Natural killer cell treated with Interleukin-12 subunit alpha and Interleukin-12 subunit beta and Interleukin-15 and Interleukin-18, amount 100 ng/mL, for 72 hours (primary cell): ENCODE measurements around the gene HMGB3. TPM values are rescaled to one million over a fixed set of nuclear protein-coding genes. Genes with fewer than 3 reads are reported as not detected.
A peak's percentile ranks its signal among the peaks of the same experiment; 100 is the strongest.

ENCODE experiments used
- ATAC-seq, 2 donors: fragments of 150-1000 bp; cut with Tn5 transposase in 1 of 2; sonication (Bioruptor Pico), chemical (Tn5 transposase) in 1 of 2; 2 replicates each; pipeline ENCODE4 v1.10.0; 2021
- DNase-seq: peaks from one replicate; pipeline ENCODE4 v3.0.0; 2022; ENCODE audit warnings: low spot score
- H3K27ac Mint-ChIP-seq, 2 donors: 1 replicate in 1 of 2; 2 replicates in 1 of 2; pipeline ENCODE4 v1.8.0; 2022; ENCODE audit warnings: mixed read lengths in 2 of 2, mild to moderate bottlenecking in 1 of 2, moderate library complexity in 1 of 2
- H3K27me3 Mint-ChIP-seq, 2 donors: 1 replicate in 1 of 2; 2 replicates in 1 of 2; pipeline ENCODE4 v1.8.0; 2022; ENCODE audit warnings: mixed read lengths in 2 of 2
- H3K36me3 Mint-ChIP-seq: one replicate; pipeline ENCODE4 v1.8.0; 2022; ENCODE audit warnings: mixed read lengths
- H3K4me1 Mint-ChIP-seq, 2 donors: 1 replicate in 1 of 2; 2 replicates in 1 of 2; pipeline ENCODE4 v1.8.0; 2022; ENCODE audit warnings: low read depth in 2 of 2, mixed read lengths in 2 of 2, mild to moderate bottlenecking in 1 of 2
- H3K4me3 Mint-ChIP-seq: one replicate; pipeline ENCODE4 v1.8.0; 2022; ENCODE audit warnings: mixed read lengths
- H3K9me3 Mint-ChIP-seq: 2 replicates; pipeline ENCODE4 v1.8.0; 2022; ENCODE audit warnings: mixed read lengths
- total RNA-seq, 2 donors: library from RNA; stranded (reverse); gene quantifications; one replicate each; pipeline ENCODE4 v1.2.3, GENCODE V29; 2022

HMGB3 gene
- 10 to 100 TPM; 28.7 to 30.0 TPM for total RNA-seq

DNA sequence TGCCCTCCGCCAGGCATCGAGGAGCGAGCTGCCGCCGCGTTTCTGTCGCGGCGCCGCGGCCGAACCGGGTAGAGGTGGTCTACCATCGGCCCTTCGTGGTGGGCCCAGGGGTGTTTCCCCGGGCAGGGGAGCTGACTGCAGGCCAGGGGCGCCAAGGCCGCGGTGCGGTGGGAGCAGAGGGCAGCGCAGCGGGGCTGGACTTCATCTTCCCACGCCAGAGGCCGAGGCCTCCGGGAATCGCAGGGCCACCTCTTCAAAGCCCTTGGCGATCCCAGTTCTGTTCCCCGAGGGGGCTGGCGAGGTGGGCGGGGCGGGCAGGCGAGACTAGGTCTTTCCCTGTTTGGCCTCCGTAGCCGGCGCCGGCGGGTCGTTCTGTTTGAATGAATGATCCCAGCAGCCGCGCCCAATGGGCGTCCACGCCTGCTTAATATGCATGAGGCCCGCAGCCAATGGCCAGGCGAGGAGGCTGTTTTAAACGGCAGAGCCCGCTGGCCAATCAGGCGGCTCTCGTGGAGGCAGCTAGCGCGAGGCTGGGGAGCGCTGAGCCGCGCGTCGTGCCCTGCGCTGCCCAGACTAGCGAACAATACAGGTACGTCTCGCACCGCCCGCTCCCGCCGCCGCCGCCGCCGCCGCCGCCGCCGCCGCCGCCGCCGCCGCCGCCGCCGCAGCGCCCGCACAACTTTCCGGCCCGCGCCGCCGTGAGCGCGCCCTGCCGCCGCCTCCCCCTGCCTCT is at the start of gene HMGB3:
TSS of gene HMGB3 (plus strand) at position 548 of the 733 bp plus-strand sequence. CDS start 2,265 bp downstream, outside the sequence.
- Mint-ChIP-seq H3K4me1 (peaks cover 9 to 10% of the 10 kb centered on the region in 2 donors), H3K4me3 (peak within 1 kb of the TSS; percentile 52), H3K27me3 (peaks cover 6 to 15% of the 10 kb centered on the region in 2 donors), H3K9me3 (no peaks in the 10 kb centered on the region), H3K27ac (peak within 1 kb of the TSS in 1 of 2 donors; percentile 35), H3K36me3 (peaks cover 4% of the 10 kb centered on the region)
- ATAC-seq (peak; percentile 96 to 97), DNase-seq (peak; percentile 86)

DNA sequence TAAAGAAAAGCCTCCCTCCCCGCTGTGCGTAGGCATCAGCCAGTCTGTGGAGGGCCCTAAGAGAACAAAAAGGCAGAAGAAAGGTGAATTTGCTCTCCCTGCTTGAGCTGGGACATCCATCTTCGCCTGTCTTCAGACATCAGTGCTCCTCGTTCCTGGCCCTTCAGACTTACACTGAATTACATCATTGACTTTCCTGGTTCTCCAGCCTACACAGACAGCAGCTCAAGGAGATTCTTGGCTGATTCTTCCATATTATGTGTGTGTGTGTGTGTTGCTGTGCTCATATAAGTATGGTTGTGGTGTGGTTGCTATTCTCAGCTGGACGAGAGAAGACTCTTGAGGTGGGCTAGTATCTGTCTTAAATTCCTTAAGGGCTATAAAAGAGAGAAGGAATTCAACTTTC is 49.2 kb upstream of the HMGB3 start:
- H3K36me3 Mint-ChIP-seq: no peaks in the 10 kb centered on the region
- no peak overlapping the region for H3K27ac Mint-ChIP-seq
- no peaks in the 10 kb centered on the region for H3K9me3 Mint-ChIP-seq
- H3K27me3 Mint-ChIP-seq: peaks cover 7 to 18% of the 10 kb centered on the region in 2 donors
- no peak overlapping the region for H3K4me3 Mint-ChIP-seq
- DNase-seq (no peak), ATAC-seq (no peak)
- H3K4me1 Mint-ChIP-seq: no peaks in the 10 kb centered on the region

DNA sequence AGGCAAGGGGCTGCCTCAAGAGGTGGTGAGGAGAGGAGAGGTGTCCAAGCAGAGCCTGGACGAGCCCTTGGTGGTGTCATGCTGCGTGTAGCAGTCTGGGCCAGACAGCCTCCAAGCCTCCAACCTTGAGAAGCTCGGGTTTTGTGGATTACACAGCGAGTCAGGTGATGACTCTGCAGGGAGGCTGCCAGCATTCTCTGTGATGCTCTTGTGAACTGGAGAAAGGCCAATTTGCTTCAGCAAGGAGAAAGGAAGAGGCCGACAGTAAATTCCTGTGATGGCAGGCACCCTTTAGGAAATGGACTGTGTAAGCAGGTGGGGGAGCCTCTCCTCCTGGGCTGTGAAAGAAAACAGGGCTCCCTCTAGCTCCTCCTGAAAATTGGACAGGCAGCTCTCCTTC is 48.7 kb upstream of the HMGB3 start:
- H3K4me3 Mint-ChIP-seq: no peak overlapping the region

DNA sequence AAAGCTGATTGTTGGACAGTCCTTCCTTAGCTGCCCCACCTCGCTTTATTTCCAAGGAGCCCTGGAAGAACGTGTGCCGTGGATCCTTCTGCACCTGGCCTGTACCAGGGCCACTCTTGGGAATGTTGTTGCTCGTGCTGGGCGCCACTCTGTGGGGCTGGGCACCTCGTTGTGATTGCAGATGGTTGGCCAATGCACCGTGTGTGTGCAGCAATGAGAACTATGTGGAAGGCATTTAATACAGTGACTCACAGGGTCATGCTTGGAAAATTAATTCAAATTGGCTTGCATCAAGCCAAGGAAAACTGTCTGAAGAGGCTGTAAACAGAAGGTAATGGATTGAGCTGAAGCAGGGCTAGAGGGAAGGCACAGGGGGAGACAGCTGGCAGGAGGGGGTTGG is 47.7 kb upstream of the HMGB3 start:
- H3K27ac Mint-ChIP-seq: no peak overlapping the region
- peaks cover 7 to 21% of the 10 kb centered on the region in 2 donors for H3K27me3 Mint-ChIP-seq
- H3K4me1 Mint-ChIP-seq: no peaks in the 10 kb centered on the region
- no peaks in the 10 kb centered on the region for H3K9me3 Mint-ChIP-seq
- ATAC-seq (no peak), DNase-seq (no peak)
- H3K4me3 Mint-ChIP-seq: no peak overlapping the region
- H3K36me3 Mint-ChIP-seq: no peaks in the 10 kb centered on the region

More for the DNA sequence above, 48.7 kb upstream of the HMGB3 start:
- no peaks in the 10 kb centered on the region for H3K4me1 Mint-ChIP-seq
- ATAC-seq (no peak), DNase-seq (no peak)
- peaks cover 7 to 18% of the 10 kb centered on the region in 2 donors for H3K27me3 Mint-ChIP-seq
- no peaks in the 10 kb centered on the region for H3K9me3 Mint-ChIP-seq
- H3K36me3 Mint-ChIP-seq: no peaks in the 10 kb centered on the region
- H3K27ac Mint-ChIP-seq: no peak overlapping the region

DNA sequence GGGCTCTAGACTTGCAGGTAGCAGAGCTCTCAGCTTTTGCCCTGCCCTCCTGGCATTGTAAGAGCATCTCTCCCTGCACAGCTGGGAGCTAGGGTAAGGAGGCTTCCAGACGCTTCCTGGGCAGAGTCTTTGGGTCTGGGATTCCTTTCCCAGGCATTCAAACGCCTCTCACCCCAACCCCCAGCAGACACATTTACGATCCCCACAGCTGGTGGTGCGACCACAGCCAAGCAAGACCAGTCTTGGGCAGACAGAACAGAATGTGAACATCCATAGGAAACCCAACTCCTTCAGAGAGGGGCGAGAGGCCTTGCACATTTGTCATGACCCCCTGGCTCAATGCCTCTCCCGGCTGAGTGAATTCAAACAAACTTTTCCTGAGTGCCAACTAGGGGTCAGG is 46.6 kb upstream of the HMGB3 start:
- H3K27ac Mint-ChIP-seq: no peak overlapping the region
- no peak for ATAC-seq

DNA sequence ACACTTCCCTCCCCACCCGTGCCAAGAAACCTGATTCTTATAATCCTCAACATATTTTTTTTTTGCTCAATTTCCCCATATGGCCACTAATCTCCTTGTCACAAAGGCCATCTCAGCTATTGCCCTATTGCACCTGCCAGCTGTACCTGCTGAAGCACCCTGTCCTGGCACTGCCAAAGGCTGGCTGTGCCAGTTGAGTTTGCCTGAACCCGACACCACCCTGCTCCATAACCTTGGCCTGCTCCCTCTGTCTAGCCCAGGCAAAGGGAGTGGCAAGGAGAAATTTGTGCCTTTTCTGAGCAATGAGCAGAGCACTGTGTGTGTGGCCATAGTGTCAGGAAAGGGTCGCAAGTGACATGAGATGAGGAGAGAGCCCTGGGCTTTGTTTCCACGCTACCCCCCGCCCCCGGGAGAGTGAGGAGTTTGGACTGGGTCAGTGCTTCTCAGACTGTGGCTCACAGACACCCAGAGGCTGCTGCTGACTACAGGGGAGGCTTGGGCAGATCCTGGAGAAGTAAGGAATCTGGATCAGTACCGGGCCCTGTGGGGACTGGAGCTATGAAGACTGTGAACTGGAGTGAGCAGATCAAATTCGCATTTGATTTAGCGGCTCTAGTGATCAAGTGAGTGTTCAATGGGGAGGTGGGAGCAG is 42.2 kb upstream of the HMGB3 start:
- no peaks in the 10 kb centered on the region for H3K36me3 Mint-ChIP-seq
- H3K27me3 Mint-ChIP-seq: peaks cover 0 to 10% of the 10 kb centered on the region in 2 donors
- no peak overlapping the region for H3K4me3 Mint-ChIP-seq
- ATAC-seq (no peak), DNase-seq (no peak)
- H3K27ac Mint-ChIP-seq: no peak overlapping the region
- no peaks in the 10 kb centered on the region for H3K9me3 Mint-ChIP-seq
- H3K4me1 Mint-ChIP-seq: no peaks in the 10 kb centered on the region

More for the DNA sequence above, 46.6 kb upstream of the HMGB3 start:
- H3K9me3 Mint-ChIP-seq: no peaks in the 10 kb centered on the region
- DNase-seq: no peak
- no peaks in the 10 kb centered on the region for H3K36me3 Mint-ChIP-seq
- no peak overlapping the region for H3K4me3 Mint-ChIP-seq
- H3K4me1 Mint-ChIP-seq: no peaks in the 10 kb centered on the region
- H3K27me3 Mint-ChIP-seq: peaks cover 7 to 27% of the 10 kb centered on the region in 2 donors

DNA sequence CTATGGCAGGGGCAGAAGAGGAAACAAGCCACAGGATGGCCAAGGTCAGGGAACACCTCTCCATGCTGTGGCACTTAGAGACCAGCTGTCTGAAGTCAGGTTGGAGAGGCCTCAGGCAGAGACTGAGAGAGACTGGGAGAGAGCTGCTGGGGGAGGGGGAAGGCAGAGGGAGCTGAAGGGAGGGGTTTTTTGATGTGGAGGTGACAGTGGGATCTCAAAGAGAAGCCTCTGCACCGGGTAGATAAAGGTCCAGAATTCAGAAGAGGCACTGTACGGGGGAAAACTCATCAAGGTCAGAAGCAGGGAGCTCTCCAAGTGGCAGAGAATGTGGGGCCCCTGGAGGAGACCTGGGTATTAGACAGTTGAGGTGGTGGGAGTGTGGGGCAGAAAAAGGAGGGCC is 41.6 kb upstream of the HMGB3 start:
- Mint-ChIP-seq H3K4me1 (no peaks in the 10 kb centered on the region), H3K27me3 (peaks cover 0 to 10% of the 10 kb centered on the region in 2 donors), H3K4me3 (no peak overlapping the region), H3K36me3 (no peaks in the 10 kb centered on the region), H3K9me3 (no peaks in the 10 kb centered on the region), H3K27ac (no peak overlapping the region)
- DNase-seq (no peak), ATAC-seq (no peak)

DNA sequence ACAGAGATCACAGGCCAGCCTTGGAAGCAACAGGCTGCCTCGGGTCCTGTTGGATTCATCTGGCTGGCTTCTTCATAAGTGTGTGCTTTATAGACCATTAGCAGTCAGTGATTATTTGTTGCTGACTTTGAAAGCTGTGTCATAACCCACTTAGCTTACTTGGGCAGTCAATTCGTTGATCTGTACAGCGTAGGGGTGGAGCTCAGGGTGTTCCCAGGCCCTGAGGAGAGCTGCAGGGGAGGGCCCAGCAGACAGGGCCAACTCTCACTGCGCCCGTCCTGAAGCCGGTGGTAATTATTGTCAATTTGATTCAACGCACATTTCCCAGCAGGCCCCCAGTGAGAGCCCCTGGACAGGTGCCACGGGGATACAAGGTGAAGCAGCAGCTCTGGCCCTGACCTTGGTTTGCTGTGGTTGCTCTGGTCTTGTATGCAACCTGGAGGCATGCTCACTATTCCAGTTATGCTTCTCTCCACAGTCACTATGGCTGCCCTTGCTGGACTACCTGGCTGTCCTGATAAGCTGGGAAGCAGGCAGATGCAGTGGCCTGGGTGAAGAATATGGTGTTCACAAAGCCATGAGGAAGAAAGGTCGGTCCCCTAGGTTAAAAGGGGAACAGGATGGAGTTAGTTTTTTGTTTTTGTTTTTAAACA is 40.1 kb upstream of the HMGB3 start:
- peaks cover 0 to 16% of the 10 kb centered on the region in 2 donors for H3K27me3 Mint-ChIP-seq
- H3K36me3 Mint-ChIP-seq: no peaks in the 10 kb centered on the region
- H3K4me3 Mint-ChIP-seq: no peak overlapping the region
- DNase-seq (no peak), ATAC-seq (peak in 1 of 2 donors; percentile 37)
- no peak overlapping the region for H3K27ac Mint-ChIP-seq
- no peaks in the 10 kb centered on the region for H3K4me1 Mint-ChIP-seq
- H3K9me3 Mint-ChIP-seq: no peaks in the 10 kb centered on the region

DNA sequence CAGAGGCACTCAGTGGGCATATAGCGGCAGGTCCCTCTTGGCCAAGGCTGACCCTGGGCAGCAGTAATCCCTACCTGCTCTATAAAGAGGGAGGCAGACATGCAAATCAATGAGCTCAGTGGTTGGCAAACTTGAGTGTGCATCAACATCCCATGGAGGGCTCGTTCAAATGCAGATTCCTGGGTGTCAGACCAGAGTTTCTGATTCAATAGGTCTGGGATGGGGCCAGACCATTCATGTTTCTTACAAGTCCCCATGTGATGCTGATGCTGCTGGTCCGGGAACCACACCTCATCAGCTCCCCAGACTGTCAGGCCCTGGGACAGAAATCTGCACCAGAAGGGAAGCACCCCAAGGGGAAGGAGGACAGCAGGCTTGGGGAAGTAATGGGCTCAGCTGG is 38.9 kb upstream of the HMGB3 start:
- Mint-ChIP-seq H3K9me3 (no peaks in the 10 kb centered on the region), H3K4me3 (no peak overlapping the region), H3K27me3 (peaks cover 0 to 16% of the 10 kb centered on the region in 2 donors), H3K36me3 (no peaks in the 10 kb centered on the region), H3K27ac (no peak overlapping the region), H3K4me1 (no peaks in the 10 kb centered on the region)
- DNase-seq: no peak
- no peak for ATAC-seq

DNA sequence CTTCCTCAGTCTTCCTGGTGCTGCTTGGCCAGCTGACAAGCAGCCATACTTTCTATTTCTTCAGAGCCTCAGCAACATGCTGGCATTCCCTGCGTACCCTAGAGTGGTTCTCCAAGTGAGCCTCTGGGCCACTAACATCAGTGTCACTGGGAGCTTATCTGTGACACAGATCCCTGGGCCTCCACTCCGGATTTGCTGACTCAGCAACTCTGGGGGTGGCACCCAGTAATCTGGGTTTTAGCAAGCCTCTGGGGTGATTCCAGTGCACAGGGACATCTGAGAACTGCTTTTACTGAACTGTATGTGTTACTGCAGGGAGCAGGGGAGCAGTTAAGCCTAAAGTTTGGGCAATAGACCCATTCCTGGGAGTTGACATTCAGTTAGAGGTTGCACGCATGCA is 28.2 kb upstream of the HMGB3 start:
- Mint-ChIP-seq H3K9me3 (no peaks in the 10 kb centered on the region), H3K27ac (no peak overlapping the region), H3K4me3 (no peak overlapping the region), H3K36me3 (no peaks in the 10 kb centered on the region), H3K4me1 (no peaks in the 10 kb centered on the region), H3K27me3 (peaks cover 11 to 17% of the 10 kb centered on the region in 2 donors)
- ATAC-seq: no peak
- no peak for DNase-seq

DNA sequence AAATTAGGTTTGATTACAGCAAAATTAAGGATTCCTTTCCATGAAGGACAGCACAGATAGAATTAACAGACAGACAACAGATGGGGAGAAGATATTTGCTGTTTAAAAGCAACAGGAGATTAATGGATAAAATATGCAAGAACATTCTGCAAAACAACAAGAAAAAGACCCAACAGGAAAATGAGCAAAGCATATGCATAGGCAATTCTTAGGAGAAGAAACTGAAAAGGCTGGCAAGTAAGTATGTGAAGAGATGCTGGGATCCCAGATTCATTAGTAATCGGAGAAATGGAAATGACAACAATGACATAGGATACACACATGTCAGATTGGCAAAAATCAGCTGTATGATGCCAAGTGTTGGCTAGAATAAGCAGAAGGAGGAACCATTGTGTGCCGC is 27.5 kb upstream of the HMGB3 start:
- H3K27ac Mint-ChIP-seq: no peak overlapping the region
- H3K27me3 Mint-ChIP-seq: peaks cover 11 to 19% of the 10 kb centered on the region in 2 donors
- no peaks in the 10 kb centered on the region for H3K9me3 Mint-ChIP-seq
- H3K4me1 Mint-ChIP-seq: no peaks in the 10 kb centered on the region
- no peaks in the 10 kb centered on the region for H3K36me3 Mint-ChIP-seq
- DNase-seq (no peak), ATAC-seq (no peak)
- H3K4me3 Mint-ChIP-seq: no peak overlapping the region

DNA sequence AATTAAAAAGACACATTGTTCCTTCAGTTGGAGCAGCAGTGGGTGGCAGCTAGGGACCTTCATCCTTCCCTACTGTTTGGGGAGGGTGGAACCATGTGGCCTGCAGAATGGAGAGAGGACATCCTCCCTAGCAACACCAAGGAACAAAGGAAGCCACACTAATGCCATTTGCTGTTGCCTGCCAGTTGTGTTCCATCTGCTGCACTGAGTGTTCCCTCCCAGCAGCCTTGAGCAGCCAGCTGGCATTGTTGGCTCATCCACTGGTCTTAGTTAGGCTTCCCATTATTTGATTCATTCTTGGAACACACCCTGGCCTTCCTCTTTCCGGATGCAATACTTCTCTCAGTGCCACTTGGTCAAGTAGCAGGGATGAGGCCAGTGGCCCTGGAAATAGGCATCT is 25.0 kb upstream of the HMGB3 start:
- DNase-seq (peak; percentile 16), ATAC-seq (no peak)
- Mint-ChIP-seq H3K4me3 (no peak overlapping the region), H3K27ac (no peak overlapping the region), H3K4me1 (no peaks in the 10 kb centered on the region), H3K27me3 (peaks cover 11 to 14% of the 10 kb centered on the region in 2 donors), H3K36me3 (no peaks in the 10 kb centered on the region), H3K9me3 (no peaks in the 10 kb centered on the region)

DNA sequence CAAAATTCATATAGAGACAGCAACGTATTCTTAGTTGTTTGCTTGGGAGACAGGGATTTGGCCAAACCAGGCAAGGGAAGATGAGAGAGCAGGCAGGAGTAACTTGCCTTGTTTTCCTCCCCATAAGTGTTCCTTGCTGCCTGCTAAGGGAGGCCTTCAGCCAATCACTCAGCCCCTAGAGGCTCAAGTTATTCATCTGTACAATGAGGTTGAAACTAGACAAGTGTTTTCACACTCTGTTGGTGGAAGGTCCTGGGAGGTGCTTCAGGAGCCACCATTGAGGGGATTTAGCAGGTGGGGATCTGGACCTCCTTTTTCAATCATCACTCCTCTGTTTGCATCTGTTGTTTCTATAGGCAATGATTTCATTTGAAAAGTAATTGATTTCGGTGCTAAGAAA is 23.6 kb upstream of the HMGB3 start:
- no peak overlapping the region for H3K27ac Mint-ChIP-seq
- peaks cover 9 to 11% of the 10 kb centered on the region in 2 donors for H3K27me3 Mint-ChIP-seq
- no peaks in the 10 kb centered on the region for H3K9me3 Mint-ChIP-seq
- no peak for ATAC-seq
- H3K4me3 Mint-ChIP-seq: no peak overlapping the region
- DNase-seq: peak; percentile 15
- H3K36me3 Mint-ChIP-seq: no peaks in the 10 kb centered on the region
- no peaks in the 10 kb centered on the region for H3K4me1 Mint-ChIP-seq

DNA sequence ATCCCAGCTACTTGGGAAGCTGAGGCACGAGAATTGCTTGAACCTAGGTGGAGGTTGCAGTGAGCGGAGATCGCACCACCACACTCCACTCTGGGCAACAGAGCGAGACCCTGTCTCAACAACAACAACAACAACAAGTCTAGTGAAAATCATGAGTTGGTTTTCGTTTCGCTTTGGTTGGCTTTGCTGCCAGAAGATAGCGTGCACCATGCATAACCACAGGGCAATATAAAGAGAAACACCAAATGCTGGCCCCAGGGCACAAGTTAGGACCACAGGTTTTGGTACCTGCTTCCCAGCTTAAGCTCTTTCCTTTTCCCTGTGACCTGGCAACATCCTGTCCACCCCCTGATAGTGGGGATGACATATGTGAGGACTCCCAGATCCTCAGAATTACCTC is 21.5 kb upstream of the HMGB3 start:
- Mint-ChIP-seq H3K27ac (no peak overlapping the region), H3K36me3 (no peaks in the 10 kb centered on the region), H3K27me3 (peaks cover 0 to 10% of the 10 kb centered on the region in 2 donors), H3K4me3 (no peak overlapping the region), H3K9me3 (no peaks in the 10 kb centered on the region), H3K4me1 (no peaks in the 10 kb centered on the region)
- DNase-seq (peak; percentile 46), ATAC-seq (no peak)
